ENCODE measurements around the gene PPP2R2C.

Gene PPP2R2C

GRCh38 chr4:6278801-6279197 lies 193.6 kb downstream of the PPP2R2C start:
- no peak for DNase-seq

- DNase-seq, result no peak
Measured at GRCh38 chr4:6277935-6278800, 194.2 kb downstream of the PPP2R2C start.

GRCh38 chr4:6277139-6277802 lies 195.1 kb downstream of the PPP2R2C start:
- DNase-seq, result no peak

GRCh38 chr4:6275898-6276806 lies 196.3 kb downstream of the PPP2R2C start:
- DNase-seq, result no peak

- DNase-seq, result no peak
Measured at GRCh38 chr4:6275351-6275750, 197.1 kb downstream of the PPP2R2C start.

- DNase-seq, result no peak
Measured at GRCh38 chr4:6273661-6273990, 198.8 kb downstream of the PPP2R2C start.

- peak; percentile 74 for DNase-seq
Measured at GRCh38 chr4:6272863-6273660, 199.4 kb downstream of the PPP2R2C start.

GRCh38 chr4:6271701-6272465 lies 200.5 kb downstream of the PPP2R2C start:
- no peak for DNase-seq

GRCh38 chr4:6271206-6271605 lies 201.2 kb downstream of the PPP2R2C start:
- DNase-seq, result no peak

- no peak for DNase-seq
Measured at GRCh38 chr4:6270636-6271121, 201.7 kb downstream of the PPP2R2C start.

Measured in NCI-H226 (cell line).